ENCODE data around the gene WASHC3.

DNA sequence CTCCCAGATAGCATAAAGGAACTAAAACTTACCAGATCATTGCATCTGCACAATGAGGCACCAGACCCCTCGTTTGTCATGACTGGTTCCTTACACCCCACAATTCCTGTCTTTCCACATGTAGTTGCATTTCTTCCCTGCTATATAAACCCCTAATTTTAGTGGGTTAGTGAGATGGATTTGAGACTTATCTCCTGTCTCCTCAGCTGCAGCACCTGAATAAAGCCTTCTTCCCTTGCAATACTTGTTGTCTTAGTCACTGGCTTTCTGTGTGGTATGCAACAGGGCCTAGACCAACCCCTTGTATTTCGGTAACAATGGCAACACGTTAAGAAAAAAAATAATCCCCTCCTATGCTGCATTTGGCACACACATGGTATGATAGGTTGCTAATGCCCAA lies 45.1 kb upstream of the WASHC3 start:
- TF ChIP-seq, protein P1, sequence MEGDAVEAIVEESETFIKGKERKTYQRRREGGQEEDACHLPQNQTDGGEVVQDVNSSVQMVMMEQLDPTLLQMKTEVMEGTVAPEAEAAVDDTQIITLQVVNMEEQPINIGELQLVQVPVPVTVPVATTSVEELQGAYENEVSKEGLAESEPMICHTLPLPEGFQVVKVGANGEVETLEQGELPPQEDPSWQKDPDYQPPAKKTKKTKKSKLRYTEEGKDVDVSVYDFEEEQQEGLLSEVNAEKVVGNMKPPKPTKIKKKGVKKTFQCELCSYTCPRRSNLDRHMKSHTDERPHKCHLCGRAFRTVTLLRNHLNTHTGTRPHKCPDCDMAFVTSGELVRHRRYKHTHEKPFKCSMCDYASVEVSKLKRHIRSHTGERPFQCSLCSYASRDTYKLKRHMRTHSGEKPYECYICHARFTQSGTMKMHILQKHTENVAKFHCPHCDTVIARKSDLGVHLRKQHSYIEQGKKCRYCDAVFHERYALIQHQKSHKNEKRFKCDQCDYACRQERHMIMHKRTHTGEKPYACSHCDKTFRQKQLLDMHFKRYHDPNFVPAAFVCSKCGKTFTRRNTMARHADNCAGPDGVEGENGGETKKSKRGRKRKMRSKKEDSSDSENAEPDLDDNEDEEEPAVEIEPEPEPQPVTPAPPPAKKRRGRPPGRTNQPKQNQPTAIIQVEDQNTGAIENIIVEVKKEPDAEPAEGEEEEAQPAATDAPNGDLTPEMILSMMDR (conservative IDR thresholded peaks at IDR 0.05; ENCODE audit: low read length): no peak
- no peak for TF ChIP-seq EZH2phosphoT487 (IDR thresholded peaks at IDR 0.05; ENCODE audit: borderline replicate concordance, low read depth, low read length)

All from OCI-LY7 (cell line).